SH-SY5Y (cell line): ENCODE data around the gene PLA2R1.

Source experiments
- GATA2 ChIP-seq: IDR thresholded peaks from 2 replicates; pipeline ENCODE4 v1.6.1; 2011; ENCODE audit warnings: mild to moderate bottlenecking, low read depth, low read length
- GATA3 ChIP-seq: IDR thresholded peaks from 2 replicates; pipeline ENCODE4 v1.6.1; 2011; ENCODE audit warnings: low read depth, mild to moderate bottlenecking, low read length, moderate library complexity

PLA2R1 gene

DNA sequence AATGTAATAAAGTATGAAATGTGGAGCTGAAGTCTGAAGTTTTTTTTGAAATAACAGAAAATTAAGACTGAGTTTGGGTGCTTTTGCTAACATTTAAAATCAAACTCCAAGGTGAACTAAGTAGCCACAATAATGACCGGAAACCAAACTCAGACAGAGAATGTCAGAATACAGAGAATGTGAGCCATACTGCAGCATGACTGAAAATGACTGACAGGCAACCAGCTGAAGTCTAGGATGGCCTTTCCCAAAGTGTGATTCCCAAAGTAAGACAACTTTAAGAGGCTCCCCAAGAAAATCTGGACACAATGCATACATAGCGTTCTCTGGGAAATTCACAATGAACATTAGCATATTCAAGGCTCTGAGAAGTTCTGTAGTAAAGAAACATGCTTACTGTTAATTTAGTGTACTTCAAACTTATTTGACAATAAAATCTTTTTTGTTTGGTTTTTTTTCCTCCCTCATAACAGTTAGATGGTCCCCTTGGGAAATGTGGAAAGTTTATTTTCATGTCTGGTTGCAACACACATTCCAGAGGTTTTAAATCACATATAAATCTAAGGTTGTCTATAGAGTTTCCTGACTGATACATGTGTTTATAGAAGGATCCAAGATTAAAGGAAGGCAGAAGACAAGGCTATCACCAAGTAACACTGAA is 28.6 kb downstream of the PLA2R1 start:
- TF ChIP-seq GATA3 (no peak), GATA2 (no peak)

DNA sequence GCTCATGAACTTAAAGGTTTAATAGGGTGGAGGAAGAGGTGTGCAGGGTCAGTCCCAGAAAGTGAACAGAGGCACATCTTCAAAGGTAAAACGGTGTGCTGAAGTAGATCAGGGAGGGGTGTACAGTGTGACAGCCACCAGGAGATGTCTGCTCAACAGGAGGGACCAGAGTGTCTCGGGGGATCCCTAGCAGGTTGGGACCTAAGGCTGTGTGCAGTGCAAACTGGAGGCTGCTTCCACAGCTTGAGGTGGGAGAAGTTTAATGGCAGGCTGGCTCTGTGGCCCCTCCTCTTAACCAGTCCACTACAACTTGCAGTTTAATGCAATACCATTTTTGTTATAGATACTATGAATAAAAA is 33.2 kb downstream of the PLA2R1 start:
- no peak for TF ChIP-seq GATA3
- TF ChIP-seq GATA2 = no peak

DNA sequence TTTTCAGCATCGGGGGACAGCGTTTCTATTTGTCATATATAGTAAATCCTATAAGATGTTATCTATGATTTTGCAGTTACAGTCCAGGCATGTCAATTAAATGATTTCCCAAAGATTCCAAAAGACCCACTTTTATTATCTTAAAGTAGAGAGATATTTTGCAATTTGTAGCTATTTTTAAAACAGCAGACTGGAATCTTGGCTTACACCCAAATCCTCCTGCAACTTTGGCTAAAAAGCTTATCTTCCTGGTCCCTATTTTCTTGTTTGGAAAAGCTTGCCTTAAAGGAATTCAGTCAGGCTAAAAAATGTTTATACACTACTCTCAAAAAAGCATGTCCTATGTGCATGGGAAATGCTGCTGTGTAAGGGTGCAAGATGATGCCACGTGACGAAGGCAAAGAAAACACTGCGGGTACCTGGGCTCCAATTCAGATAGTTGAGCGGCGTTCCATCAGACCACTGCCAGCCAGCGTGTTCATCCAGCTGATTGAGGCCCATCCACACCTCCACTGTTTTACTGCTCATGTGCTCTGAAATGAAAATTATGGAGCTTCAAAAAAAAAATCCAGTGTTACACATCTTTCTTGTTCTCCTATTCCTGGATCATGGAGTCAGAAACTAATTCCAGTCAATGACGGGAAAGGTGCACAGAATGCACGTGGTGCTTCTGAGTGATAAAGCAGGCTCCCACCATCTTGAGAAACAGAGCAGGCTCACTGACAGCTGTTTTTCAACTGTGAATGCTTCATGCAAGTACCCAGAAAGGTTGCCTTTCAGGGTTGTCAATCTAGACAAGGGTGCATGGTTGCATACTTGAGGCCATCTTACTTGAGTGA is 33.8 kb downstream of the PLA2R1 start:
- TF ChIP-seq GATA2 (no peak), GATA3 (no peak)

DNA sequence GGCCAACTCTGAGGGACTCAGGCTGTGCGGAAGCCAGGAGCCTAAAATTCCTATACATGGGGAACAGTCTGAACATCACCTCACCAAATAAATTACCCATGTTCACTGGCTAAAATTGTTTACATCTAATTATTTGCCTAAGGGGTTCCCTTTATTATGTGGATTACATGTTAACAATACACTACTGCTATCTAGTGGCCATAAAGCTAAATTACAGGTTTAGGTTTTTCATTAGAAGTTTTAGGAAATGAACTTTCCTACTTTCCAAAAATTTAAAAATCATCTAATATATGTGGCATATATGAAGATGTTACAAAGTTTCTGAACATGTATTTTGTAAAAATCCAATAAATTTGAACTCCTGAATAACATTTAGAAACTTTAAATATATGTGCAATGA is 40.3 kb downstream of the PLA2R1 start:
- TF ChIP-seq GATA3 (no peak), GATA2 (no peak)

DNA sequence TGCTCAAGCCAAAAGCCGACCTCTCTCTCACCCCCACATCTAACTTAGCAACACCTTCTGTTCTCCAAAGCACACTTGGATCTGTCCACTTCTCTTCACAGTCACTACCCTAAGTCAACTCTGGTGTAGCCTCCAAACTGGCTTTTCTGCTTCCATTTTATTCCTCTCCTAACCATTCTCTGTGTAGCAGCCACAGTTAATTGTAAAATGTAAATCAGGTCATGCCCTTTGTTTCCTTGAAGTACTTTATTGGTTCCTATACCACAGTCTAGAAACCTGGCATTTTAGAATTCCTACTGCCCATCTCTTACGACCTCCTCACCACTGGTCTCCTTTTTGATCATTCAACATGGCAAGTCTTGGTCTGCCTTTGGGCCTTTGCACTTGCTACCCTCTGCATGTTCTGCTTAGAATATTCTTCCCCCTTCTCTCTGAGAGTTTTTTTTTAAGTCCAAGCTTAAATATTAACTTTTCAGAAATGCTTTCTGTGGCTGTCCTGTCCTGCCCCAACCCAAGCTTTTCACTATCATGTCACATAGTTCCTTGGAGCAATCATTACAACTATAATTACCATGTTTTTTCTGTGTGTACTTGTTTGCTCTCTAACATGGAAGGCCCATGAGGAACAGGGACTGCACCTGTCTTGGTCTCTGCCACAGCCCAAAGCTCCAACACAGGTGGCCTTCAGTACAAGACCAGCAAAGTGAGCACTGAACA is 42.9 kb downstream of the PLA2R1 start:
- TF ChIP-seq GATA2 (no peak), GATA3 (no peak)

DNA sequence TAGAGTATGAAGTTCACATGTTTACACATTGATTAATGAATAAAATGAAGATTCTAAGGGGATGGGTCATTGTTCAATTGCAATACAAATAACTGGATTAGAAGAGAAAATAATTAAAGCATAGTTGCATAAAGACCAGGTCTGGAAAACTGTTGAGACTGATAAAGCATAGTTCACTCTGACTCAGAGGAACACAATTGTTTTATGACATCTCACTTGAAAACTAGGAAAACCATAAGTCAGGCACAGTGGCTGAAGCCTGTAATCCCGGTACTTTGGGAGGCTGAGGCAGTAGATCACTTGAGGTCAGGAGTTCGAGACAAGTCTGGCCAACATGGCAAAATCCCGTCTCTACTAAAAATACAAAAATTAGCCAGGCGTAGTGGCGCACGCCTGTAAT is 46.7 kb downstream of the PLA2R1 start:
- TF ChIP-seq GATA3 (no peak), GATA2 (no peak)

DNA sequence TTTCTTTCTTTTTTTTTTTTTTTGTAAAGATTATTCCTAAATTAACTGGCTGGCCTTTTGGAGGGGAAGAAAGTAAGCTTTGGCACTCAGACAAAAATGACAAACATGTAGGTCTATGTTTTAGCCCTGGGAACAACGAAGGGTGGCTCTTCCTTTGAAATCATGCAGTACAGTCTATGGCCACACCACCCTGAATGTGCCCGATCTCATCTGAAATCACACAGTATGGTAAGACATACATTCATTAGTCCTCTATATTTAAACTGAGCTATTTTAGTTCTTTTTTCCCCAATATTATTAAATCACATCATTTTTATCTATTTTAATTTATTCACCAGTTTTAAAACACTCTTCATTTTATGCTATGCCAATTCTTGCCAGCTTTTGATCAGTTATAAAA is 48.2 kb downstream of the PLA2R1 start:
- TF ChIP-seq GATA2 = no peak
- no peak for TF ChIP-seq GATA3

DNA sequence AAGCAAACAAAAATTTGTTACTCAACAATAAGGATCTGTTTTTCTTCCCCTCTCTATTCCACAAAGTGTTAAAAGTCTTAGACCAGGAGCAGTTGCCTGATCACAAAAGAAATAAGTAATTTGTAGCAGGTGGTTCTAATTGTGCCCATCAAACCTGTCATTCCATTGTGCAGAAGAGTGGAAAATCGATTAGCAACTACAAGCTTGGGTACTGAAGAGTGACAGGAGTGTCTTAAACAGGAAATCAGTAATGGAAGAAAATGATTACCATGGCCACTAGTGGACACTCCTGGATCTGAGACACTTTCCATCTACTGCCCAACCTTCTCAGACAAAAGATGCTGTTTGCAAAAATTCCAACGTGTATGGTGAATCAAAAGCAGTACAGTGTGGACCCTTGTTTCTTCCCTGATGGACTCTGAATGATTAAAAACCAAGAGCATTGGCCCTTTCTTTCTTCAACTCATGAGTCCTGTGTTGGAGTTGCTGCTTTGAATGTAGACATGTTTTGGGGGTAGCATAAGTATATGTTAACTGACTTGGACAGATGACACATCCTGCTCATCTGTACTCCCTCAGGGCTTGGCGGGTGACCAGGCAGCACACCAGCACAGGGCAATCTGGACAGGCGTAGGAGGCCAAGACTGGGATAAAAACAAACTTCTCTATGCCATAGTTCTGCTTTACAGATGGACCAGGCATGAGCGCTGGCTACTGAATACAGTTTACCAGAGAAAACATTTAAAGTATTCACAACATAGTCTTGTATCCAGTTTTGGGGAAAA is 51.9 kb downstream of the PLA2R1 start:
- TF ChIP-seq GATA3 = no peak
- no peak for TF ChIP-seq GATA2

DNA sequence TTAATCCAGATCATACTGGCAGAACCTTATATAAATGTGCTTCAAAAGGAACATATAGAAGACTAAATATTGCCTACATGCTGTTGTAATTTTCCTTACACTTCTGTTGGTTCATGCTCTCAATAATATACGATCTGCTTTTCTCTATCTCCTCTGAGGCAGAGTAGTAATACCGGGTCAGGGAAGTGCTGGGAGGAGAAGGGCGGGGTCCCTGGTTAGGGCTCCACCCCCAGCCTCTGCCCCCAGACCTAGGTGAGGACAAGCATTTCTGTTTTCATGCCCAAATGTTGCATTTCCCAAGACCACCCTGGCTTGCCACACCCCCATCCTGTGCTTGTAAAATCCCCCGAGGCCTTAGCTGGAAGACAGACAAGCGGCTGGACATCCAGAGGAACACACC is 55.3 kb downstream of the PLA2R1 start:
- TF ChIP-seq GATA3 = no peak
- TF ChIP-seq GATA2 = no peak

DNA sequence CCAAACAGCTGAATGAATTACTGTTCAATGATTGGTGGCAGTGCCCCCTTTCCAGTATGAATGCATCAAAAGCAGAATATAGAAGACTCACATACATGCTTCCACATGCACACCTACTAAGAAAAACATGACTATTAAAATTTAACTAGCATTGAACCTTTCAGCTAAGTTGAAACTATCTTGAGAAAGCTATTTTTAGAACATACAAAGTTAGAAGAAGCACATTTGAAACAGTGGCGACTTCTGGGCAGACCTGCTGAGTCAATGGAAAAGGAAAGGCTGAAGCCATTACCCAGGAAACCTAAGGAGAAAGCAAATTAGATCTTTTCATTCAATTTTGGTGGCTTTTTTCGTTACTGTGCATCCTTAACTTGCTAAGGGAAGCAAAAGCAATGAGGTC is 55.9 kb downstream of the PLA2R1 start:
- no peak for TF ChIP-seq GATA3

DNA sequence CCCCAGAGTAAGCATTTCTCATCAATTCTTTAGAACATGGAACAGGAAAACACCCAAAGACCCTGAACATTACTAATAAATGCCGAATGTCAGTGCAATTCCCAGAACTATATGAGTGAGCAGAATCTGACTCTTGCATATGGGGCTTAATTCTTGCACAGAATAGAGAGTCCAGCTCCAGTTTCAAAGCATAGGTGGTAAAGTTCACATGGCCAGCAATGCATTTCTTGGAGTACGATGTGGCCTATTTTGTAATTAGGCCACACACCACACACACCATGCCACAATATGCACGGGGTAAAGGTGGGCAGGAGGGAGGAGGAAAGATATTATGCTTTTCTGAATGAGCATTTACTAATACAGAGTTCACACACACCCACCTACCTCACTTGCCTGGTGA is 56.5 kb downstream of the PLA2R1 start:
- TF ChIP-seq GATA3 (no peak), GATA2 (no peak)

DNA sequence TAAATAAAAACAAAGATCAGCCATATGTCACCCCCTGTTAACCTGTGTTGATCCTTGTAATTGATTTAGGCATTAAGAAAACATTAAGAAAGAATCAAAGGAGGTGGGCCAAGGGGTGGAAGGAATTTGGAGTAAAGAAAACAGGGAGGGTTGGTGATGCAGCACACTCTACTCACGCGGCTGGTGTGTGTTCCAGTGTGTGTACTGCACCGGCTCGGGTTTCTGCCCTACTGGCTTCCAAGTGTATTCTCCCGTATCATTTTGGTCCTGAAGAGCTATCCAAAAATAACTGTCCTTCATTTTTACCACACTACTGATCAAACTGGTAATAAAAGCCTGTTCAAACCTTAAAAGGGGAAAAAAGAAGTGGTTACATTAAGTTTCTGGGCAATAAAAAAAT is 56.9 kb downstream of the PLA2R1 start:
- TF ChIP-seq GATA2 (no peak), GATA3 (no peak)

DNA sequence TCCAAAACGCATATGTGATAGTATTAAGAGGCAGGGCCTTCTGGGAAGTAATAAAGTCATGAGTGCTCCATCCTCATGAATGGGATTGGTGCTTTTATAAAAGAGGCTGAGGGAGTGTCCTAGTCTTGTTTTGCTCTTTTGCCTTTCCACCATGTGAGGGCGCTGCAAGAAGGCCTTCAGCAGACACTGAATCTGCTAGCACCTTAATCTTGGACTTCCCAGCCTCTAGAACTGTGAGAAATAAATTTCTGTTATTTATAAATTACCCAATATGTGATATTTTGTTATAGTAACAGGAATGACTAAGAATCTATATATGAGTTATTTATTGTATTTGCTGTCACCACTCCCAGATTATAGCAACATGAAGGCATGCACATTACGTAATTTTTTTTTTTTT is 63.5 kb downstream of the PLA2R1 start:
- TF ChIP-seq GATA3 (no peak), GATA2 (no peak)

DNA sequence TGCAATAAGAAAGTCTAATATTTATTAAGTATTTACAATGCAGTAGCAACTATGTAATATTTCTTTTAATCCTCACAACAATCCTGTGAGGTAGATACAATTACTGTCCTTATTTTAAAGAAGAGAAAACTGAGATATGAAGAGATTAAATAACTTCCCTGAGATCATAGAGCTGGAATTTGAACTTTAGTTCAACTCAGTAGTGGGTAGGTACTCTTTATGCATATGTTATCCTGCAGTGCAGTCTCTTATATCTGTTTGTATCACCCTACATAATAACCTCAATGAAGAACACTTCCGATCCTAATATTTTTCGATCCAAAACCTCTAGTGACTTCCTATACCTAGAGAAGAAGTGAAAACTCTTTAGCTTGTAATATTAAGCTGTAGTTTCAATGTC is 64.2 kb downstream of the PLA2R1 start:
- TF ChIP-seq GATA2 = no peak
- TF ChIP-seq GATA3 = no peak
